ENCODE measurements around the gene MARK2. TPM values are rescaled to one million over a fixed set of nuclear protein-coding genes. Genes with fewer than 3 reads are reported as not detected.

MARK2 gene
- total RNA-seq, 1 donor from 2014 or later: 25.4 TPM

- H3K4me1 Mint-ChIP-seq: peaks cover 68% of the 10 kb centered on the region
- no peaks in the 10 kb centered on the region for H3K9me3 Mint-ChIP-seq
- H3K36me3 Mint-ChIP-seq: no peaks in the 10 kb centered on the region
- DNase-seq (ENCODE audit: low spot score): no peak
- H3K27me3 Mint-ChIP-seq (ENCODE audit: insufficient read depth, low read depth): peaks cover 2% of the 10 kb centered on the region
- Histone ChIP-seq H4K20me1 (ENCODE audit: low read depth) (peaks cover 90% of the 10 kb centered on the region), H2AFZ (replicated peaks) (no peak overlapping the region), H3K27me3 (no peaks in the 10 kb centered on the region), H3K4me2 (no peak overlapping the region), H3K9me3 (ENCODE audit: low read depth) (no peaks in the 10 kb centered on the region), H3K79me2 (ENCODE audit: low read depth) (peaks cover 95% of the 10 kb centered on the region), H3K4me3 (no peak overlapping the region), H3K4me1 (peaks cover 40% of the 10 kb centered on the region), H3K27ac (peak overlapping the region; percentile 82), H3K36me3 (no peaks in the 10 kb centered on the region), H3K9ac (no peak overlapping the region), H3F3A (ENCODE audit: low read depth) (peaks cover 32% of the 10 kb centered on the region)
- H3K4me3 Mint-ChIP-seq: no peak overlapping the region
- TF ChIP-seq EZH2 (IDR thresholded peaks at IDR 0.05) (no peak), CTCF (IDR thresholded peaks at IDR 0.05) (no peak)
- no peak overlapping the region for H3K27ac Mint-ChIP-seq
Observed at GRCh38 chr11:63884196-63884932, 45.5 kb downstream of the MARK2 start.

- no peak overlapping the region for H3K4me3 ChIP-seq
- H3K9me3 Mint-ChIP-seq: no peaks in the 10 kb centered on the region
- H3K27ac Mint-ChIP-seq: peak overlapping the region; percentile 85
- no peaks in the 10 kb centered on the region for H3K27me3 ChIP-seq
- peaks cover 19% of the 10 kb centered on the region for H3F3A ChIP-seq (ENCODE audit: low read depth)
- peaks cover 6% of the 10 kb centered on the region for H3K36me3 Mint-ChIP-seq
- peaks cover 41% of the 10 kb centered on the region for H3K4me1 Mint-ChIP-seq
- H3K9ac ChIP-seq: no peak overlapping the region
- no peaks in the 10 kb centered on the region for H3K27me3 Mint-ChIP-seq (ENCODE audit: insufficient read depth, low read depth)
- no peak overlapping the region for H3K4me3 Mint-ChIP-seq
- H3K4me2 ChIP-seq: peak overlapping the region; percentile 66
- no peak for TF ChIP-seq EZH2 (IDR thresholded peaks at IDR 0.05)
- TF ChIP-seq EZH2phosphoT487 (IDR thresholded peaks at IDR 0.05): no peak
- TF ChIP-seq CTCF (IDR thresholded peaks at IDR 0.05): no peak
- peaks cover 97% of the 10 kb centered on the region for H3K79me2 ChIP-seq (ENCODE audit: low read depth)
- H4K20me1 ChIP-seq (ENCODE audit: low read depth): peaks cover 96% of the 10 kb centered on the region
- no peak overlapping the region for H3K27ac ChIP-seq
- no peaks in the 10 kb centered on the region for H3K9me3 ChIP-seq (ENCODE audit: low read depth)
- no peaks in the 10 kb centered on the region for H3K36me3 ChIP-seq
- no peak for DNase-seq (ENCODE audit: low spot score)
- no peak overlapping the region for H2AFZ ChIP-seq (replicated peaks)
- H3K4me1 ChIP-seq: peaks cover 26% of the 10 kb centered on the region
Observed at GRCh38 chr11:63887386-63887999, 48.6 kb downstream of the MARK2 start.

- H2AFZ ChIP-seq (replicated peaks): no peak overlapping the region
- peak overlapping the region; percentile 67 for H3K27ac ChIP-seq
- peaks cover 12% of the 10 kb centered on the region for H3F3A ChIP-seq (ENCODE audit: low read depth)
- H3K4me3 ChIP-seq: no peak overlapping the region
- Mint-ChIP-seq H3K9me3 (no peaks in the 10 kb centered on the region), H3K27me3 (ENCODE audit: insufficient read depth, low read depth) (no peaks in the 10 kb centered on the region), H3K4me1 (peaks cover 33% of the 10 kb centered on the region), H3K36me3 (peaks cover 10% of the 10 kb centered on the region), H3K4me3 (no peak overlapping the region), H3K27ac (peak overlapping the region; percentile 62)
- TF ChIP-seq CTCF (IDR thresholded peaks at IDR 0.05) (no peak), EZH2phosphoT487 (IDR thresholded peaks at IDR 0.05) (no peak), EZH2 (IDR thresholded peaks at IDR 0.05) (no peak)
- H3K27me3 ChIP-seq: no peaks in the 10 kb centered on the region
- H4K20me1 ChIP-seq (ENCODE audit: low read depth): peaks cover 95% of the 10 kb centered on the region
- peaks cover 96% of the 10 kb centered on the region for H3K79me2 ChIP-seq (ENCODE audit: low read depth)
- no peaks in the 10 kb centered on the region for H3K9me3 ChIP-seq (ENCODE audit: low read depth)
- peak; percentile 54 for DNase-seq (ENCODE audit: low spot score)
- peak overlapping the region; percentile 66 for H3K4me2 ChIP-seq
- H3K9ac ChIP-seq: peak overlapping the region; percentile 24
- H3K4me1 ChIP-seq: peaks cover 19% of the 10 kb centered on the region
- no peaks in the 10 kb centered on the region for H3K36me3 ChIP-seq
Observed at GRCh38 chr11:63888170-63889086, 49.5 kb downstream of the MARK2 start.
